NK-92 (cell line): ENCODE measurements around the gene ARHGAP24.

Experiments
- DNase-seq: peaks from one replicate; lab custom pipeline; 2025; ENCODE audit not compliant: unreplicated experiment; lab: John Stamatoyannopoulos, UW

ARHGAP24 gene

DNA sequence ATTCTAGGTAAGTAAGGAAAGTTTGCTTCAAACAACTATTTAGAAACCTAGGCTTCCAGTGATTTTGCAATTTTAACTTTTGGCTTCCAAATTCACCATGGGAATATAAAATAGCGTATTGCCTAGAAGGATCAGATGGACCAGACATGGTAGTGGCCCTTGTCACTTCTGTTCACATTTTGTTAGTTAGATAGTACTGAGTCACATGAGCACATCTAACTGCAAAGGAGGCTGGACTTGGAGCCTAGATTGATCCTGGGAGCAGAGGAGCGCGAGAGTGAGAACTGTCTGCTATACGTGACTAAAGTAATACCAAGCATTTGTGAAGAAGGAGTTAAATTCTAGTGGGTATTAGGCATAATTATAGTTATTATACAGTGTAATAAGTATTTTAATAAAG, 102.4 kb downstream of the ARHGAP24 start:
- DNase-seq, result no peak

DNA sequence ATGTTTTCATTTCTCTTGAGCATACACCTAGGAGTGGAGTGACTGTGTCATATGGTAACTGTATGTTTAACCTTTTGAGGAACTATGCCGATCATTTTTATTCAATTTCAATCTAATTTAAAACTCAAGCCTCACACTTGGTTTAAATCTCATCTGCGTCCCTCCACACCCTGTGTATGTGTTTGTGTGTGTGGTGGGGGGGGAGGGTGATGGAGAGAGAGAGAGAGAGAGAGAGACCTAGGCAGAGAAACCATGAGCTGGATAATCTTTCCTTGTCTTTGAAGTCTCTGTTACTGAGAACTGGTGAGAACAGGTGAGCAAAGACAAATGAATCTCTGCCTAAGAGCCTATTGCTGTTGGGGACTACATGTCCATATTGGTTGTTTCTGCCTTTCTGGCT, 105.0 kb downstream of the ARHGAP24 start:
- DNase-seq, result no peak

DNA sequence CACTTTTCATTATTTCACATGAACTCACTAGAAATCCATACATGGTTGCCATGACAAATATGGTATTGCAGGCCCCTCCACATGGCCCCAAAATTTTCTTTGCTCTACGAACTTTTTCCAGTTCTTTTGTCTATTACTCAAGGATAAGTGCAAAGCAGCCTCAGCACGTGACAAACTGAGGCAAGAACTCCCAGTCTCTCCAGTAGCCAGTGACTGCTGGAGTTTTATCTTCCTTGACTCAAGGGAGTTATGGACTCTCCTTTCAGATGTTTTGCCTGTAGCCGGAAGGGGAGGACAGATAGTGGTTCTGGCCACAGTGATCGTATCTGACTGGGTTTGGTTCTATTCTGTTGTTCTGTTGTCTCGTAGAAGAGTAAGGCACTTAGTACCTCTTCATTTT, 105.5 kb downstream of the ARHGAP24 start:
- no peak for DNase-seq

DNA sequence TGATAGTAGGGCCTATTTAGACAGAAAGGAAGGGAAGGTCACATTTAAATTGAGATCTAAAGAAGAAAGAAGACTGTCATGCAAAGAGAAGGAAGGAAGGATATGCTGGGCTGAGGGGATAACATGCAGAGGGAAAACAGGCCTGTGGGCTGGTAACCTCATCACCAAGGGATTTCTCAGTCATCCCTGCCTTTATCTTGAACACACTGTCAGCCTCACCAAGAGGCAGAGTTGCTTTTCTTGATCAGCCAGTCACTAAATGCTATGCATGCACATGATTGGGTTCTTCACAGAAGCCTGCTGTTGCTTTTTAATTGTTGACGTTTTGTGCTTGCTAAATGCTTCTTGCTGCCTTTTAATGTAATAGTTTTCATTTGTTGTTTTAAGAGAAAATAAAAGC, 113.0 kb downstream of the ARHGAP24 start:
- no peak for DNase-seq

DNA sequence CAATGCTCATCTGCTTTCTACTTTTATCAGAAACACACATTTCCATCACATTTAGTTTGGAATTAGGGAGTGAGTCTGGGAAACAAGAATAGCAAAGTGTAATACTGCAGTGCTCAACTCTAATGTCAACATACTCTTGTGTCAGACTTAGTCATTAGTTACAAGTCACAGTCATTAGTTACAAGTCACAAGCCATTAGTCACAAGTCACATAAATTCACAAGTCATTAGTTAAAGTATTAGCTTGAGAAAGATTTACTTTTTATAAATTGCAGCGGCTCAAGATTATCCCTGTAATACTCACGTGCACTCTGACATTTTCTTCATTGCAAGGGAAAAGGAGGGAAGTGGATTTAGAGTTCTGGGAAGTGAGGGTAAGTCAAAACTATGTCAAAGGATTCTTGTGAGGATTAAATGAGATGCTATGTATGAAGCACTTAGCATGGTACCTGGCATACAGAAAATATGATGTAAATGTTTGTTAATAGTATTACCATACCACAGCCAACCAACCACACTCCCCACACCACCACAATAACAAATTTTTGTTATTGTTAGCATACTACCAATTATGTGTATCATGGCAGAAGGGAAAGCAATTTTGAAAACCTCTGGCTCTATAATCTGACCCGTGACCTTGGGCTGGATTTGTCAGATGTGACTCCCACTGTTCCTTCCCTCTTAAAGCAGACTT, 116.6 kb downstream of the ARHGAP24 start:
- no peak for DNase-seq

DNA sequence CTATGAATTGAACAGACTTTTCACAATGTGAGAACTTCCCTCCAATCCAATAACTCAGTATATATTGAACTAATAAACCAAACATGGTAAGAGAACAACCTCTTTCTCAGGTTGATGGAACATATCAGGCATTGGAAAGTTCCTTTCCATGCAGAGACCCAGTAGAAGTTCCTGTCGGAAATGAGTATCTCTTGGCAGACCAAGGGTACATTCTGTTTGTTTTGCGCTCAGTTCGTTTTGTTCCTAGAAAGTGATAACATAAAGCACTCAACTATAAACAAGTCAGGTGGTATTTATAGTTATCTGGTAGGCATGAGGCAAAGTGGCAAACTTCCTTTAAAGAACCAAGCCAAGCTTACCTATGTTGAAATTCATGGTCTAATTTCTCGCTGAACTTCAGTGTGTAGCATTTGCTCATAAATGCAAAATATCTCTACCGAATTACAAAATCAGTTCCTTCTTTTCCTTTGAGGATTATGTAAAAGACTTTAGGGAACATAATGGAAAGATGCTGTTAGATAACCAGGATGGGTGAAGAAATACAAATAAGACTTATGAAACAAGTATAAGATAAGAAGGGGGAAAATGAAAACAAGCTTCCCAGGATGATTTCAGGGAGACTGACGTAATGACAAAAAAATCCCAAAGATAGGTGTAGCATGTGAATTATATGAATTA, 120.3 kb downstream of the ARHGAP24 start:
- no peak for DNase-seq

DNA sequence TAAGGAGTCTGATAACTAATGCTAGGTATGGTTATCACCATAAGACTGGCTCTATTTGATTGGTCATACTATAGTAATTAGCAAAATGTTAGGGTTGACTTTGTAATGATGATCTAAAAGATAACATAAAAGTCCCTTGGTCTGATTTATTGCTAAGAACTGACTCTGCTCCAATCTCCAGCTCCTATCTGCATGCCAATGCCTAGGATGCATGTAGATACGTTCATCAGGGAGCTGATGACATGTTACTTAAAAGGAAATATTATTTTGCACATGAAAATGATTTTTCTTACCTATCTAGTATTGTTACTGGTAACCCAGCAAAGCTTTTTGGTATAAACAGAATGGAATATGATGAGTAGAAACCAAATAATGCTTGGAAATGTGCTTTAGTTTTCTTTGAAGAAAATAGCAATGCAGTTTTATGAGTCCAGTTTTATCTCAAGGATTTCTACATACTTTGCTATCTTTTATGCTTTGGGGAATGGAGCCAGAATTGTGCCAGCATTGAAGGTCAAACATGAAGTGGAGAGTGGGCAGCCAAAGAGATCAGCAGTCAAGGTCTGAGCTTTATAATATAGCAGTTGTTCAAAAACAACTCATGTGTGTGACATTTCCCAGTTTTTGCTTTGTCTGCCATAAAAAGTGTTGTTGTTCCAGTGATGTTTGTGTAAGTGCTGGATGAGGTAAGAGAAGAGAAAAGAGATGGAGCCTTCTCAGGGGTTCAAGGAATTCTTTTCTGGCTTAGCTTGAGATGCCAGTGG, 121.0 kb downstream of the ARHGAP24 start:
- no peak for DNase-seq

DNA sequence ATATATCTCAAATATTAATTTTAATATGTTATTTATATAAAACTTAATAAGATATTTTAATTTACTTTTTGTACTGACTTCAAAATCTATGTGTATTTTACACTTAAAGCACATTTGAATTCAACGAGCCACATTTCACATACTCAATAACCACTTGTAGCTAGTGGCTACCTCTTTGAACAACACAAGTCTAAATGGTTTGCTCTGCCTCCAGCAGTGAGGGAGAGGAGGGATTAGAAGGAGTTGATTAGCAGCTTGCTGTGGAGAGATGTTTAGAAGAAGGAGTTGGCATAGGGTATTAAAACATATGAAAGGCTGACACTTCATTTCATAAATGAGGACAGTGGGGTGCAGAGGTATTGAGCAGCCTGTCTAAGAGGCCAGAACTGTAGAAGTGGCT, 124.0 kb downstream of the ARHGAP24 start:
- no peak for DNase-seq

DNA sequence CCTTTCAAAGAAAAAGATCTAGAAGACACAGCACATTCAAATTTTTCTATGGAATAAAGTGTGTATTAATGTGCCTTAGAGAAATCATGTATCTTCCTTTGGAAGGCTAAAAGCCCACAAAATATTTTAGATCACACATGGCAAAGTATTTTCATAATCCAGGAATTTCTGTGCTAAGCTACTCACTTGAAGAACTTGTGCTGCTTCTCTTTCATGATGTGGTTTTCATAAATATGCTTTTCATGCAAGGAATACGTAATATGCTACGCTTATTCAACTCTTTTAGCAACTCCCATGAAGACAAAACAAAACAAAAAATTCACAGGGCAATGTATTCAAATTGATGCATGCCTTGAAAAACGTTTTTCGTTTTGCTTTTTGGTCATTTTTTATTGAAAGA, 125.6 kb downstream of the ARHGAP24 start:
- DNase-seq, result no peak

DNA sequence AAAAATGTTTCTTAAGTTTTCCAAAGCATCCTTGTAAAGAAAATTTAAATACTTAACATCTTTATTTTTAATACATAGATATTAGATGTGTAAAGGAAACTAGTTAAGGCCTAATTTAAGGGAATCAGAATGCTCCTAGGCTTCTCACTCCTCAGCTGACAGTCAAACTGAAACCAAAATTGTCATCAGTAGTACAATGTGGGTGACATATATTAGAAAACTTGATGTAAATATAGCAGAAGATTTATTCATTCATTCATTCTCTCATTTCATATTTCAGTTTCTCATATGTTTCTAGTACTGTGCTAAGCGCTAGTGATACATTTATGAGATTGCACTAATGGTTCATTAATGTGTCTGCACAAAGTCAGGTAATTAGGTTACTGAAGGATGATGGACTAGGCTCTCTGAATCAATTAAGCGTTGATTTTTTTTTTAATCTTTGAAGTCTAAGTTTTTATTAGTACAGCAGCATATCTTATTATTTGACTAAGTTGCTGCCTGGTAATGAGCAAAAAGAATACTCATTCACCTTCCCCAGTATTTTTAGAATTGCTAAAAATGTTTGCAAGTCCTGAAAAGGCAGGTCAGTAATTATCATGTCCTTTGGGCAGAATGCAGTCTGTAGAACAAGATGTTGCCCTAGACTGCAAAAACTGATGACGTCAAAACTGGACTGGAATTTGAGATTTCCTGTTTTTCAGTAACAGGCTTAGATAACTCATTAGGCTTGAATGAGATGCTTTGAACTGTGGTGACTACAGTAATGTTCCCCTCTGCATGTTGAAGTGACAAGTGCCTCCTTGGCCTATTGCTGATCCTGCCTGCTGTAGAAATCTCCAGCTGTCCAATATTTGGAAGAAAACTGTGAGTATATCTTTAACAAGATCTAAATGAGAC, 128.7 kb downstream of the ARHGAP24 start:
- no peak for DNase-seq

DNA sequence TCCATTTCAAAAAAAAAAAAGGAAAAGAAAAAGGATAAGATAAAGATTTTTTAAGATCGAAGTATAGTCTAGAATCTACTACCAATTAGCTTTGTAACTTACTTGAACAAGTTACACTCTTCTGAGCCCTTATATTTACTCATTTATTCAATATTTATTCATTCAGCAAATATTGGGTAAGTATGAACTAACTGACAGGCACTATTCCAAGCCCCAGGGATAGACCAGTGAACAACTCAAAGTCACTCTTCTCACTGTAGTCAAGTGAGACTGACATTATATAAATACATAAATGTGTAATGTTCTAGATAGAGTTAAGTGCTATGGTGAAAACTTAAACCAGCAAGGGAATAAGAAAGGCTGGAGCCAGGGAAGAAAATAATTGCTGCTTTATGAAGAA, 131.6 kb downstream of the ARHGAP24 start:
- no peak for DNase-seq

DNA sequence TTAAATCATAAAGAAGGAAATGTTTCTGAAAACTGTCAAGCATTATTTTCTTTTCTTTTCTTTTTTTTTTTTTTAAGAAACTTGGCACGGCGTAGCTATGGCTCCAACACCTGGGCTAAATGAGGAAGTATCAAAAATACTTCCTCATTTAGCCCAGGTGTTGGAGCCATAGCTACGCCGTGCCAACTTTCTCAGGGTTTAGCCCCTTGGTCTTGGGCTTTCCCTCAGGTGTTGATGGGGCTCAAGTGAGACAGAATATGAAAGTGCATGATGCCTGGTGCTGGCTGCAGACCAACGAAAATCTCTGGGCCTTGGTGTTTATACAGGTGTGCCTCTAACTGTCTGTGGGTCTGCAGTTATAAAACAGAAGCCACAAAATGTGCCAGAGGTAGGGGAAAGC, 132.7 kb downstream of the ARHGAP24 start:
- no peak for DNase-seq

DNA sequence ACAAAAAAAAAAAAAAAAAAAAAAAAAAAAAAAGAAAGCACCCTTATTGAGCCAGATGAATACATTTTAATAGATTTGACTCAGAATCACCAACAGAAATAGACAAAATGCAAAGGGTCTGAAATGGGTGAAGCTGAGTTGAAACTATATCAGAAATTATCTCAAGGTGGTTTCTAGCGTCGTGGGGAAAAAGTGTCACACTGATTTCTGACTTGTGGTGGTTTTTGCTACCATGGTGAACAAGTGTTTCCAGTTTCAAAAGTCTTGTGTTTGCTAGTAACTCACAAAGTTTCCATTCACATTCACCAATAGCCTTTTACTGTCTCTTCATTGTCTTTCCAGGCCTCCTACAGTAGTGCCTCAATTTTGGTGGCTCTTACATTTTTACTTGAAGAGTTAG, 135.5 kb downstream of the ARHGAP24 start:
- DNase-seq, result no peak

DNA sequence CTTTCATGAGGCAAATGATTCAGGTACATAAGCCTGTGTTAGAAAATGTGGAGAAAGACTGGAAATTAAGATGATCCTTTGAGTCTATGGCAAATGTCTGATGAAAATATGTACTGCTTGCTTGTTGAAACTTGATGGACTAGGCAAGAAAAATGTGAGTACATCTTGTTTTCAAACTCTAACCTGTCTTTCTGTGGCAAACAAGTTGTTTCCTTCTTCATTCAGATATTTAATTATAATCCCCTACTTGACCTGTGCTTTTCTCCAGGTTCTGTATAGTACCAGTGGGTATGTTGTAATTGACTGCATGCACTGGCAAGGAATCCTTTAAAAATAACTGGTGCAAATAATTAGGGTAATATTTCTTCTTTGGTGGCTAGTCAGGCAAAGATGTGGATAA, 136.7 kb downstream of the ARHGAP24 start:
- DNase-seq, result no peak

DNA sequence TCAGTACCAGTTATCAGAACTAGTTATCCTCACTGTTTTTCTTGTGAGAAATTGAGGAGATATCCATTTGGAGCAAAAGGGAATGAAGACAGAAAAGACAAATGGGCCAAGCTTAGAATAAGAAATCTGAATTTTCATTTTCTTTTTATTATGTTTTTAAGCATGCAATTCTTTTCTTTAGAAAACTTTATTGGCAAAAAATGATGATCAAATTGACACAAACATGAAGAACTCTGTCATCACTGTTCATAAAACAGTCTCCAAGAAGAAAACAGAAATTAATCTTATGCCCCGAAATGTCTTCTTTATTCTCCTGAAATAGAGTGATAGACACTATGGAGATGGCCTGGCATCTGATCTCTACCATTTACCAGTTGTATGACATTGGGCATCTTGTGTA, 139.0 kb downstream of the ARHGAP24 start:
- DNase-seq, result no peak

DNA sequence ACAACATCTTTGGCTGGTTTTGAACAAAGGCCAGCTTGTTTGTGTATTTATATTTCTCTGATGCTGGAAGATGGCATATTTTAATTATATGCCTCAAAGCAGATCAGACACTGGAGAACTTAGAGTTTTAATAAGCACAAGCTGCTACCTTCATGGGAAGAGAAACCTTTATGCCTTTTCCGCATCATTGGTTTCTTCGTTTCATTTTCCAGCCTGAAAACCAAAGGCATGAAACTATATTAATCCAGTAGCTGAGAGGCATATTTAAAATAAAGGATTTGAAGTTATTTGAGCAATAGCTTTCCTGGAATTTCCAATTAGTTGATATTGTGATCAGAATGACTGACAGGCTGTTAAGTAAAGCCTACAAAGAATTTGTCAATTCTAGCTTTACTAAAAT, 141.0 kb downstream of the ARHGAP24 start:
- DNase-seq, result no peak

DNA sequence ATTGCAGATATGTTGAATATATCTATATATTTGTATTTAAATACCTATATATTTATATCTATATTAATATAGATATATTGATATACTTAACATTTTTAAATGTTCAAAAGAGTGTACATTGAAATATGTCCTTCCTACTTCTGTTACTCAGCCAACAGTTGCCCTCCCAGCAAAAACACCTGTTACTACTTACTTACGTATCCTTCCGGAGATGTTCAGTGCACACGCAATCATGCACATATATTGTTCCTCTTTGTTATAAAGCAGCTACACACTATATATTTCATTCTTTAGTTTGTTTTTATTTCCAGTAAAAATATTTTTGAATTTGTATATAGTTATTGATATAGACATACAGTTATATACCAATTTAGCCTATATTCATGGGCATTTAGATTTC, 142.3 kb downstream of the ARHGAP24 start:
- DNase-seq, result no peak

DNA sequence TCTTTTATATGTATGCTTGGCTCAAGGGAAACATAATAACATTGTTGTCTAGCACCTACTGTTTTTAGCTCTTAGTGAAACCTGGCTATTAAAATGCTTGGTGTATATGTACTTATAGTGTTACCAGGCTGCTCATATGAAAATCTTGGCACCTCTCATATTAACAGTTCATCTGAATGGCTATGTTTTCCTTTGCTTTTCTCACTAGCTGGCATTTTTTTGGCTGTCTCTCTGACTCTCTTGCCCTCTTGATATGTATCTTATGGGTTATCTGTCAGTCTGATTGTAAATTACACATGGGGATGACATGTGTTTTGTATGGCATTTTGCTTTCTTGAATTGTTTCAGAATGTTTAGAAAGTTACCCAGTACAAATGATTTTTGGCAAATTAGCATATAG, 158.0 kb downstream of the ARHGAP24 start:
- no peak for DNase-seq

DNA sequence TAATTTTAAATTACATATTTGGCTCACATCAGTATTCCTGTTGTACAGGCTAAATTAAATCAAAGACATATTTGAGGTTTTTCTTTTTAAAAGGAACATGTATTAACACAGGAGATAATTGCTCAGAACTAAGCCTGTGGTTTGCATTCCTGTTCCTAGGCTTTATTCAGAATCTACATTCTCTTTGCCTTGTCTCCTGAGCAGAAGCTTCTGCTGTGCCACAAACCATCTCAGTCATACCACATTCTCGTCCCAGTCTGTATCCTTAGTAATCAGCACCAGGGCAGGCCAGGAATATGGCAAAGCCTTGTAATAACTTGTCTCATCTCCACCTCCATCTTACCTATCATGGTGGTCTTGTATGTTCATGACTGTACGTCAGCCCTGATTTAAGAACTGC, 162.8 kb downstream of the ARHGAP24 start:
- DNase-seq, result no peak

DNA sequence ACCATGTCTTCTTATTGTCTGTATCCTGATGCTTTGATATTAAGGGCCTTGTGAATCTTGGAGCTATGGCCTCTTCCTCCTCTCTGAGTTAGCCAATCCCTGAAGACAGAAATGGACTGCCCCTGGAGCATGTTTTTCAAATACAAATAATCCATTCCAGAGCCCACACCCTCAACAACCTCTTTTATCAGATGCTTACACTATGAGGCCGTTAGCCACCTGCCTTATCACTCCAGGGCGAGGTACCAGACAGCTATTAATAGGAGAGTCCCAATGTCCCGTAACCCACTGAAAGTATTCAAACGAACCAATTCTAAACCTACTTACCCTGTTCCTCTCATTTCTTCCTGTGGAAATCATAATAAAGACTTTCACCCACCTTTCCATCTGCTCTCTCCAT, 165.0 kb downstream of the ARHGAP24 start:
- no peak for DNase-seq

DNA sequence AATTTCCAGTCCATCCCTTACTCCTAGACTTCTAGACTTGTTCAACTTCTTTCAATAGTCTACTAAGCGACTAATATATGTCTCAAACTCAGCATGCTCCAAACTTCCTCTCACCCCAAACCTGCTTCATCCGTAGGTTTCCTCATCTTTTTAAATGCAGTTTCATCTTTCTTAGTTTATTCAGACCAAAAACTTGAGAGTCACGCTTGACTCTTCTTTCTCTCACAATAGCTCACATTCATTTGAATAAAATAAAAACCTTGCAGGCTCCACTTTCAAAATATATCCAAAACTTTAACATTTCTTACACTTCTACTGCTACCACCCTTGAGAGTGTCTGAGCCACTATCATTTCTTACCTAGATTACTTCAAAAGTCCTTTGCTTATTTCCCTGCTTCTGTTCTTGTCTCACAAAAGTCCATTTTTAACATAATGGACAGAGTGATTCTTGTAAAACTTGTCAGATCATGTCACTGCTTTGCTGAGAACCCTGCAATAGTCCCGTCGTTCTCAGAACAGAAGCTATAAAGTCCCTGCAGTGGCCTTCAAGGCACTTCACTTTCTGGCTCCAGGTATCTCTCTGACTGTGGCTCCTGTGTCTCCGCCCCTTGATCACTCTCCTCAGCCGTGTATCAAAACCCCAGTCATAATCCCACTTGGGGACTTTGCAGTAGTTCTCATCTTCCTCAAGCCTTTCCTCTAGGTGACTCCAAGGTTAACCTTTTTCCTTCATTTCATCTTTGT, 167.6 kb downstream of the ARHGAP24 start:
- no peak for DNase-seq
